ENCODE data around the gene PRR5L. TPM values are rescaled to one million over a fixed set of nuclear protein-coding genes. Genes with fewer than 3 reads are reported as not detected.

The PRR5L gene
- total RNA-seq, 1 donor from 2014 or later, result 32.5 TPM

- peaks cover 5 to 8% of the 10 kb centered on the region in 2 donors for H3K4me1 ChIP-seq
- H3K27ac ChIP-seq, result no peak overlapping the region
- H3K9me3 ChIP-seq, result no peaks in the 10 kb centered on the region
- no peak for DNase-seq (ENCODE audit: low spot score in 2 of 2)
- no peaks in the 10 kb centered on the region for H3K27me3 ChIP-seq
- peak in 2 of 3 experiments; percentile 35 to 43 for TF ChIP-seq CTCF (IDR thresholded peaks at IDR 0.05)
- no peaks in the 10 kb centered on the region for H3K36me3 ChIP-seq
- intact Hi-C loops (cut with DNase I), result loop anchor here (5.0 kb wide), 1 partner anchor 200 kb away; no protein-coding TSS in a partner anchor
- H3K4me3 ChIP-seq, result no peak overlapping the region
Measured at GRCh38 chr11:36292311-36292722, 3.8 kb upstream of the PRR5L start.

- DNase-seq (ENCODE audit: low spot score in 2 of 2), result no peak
- H3K4me3 ChIP-seq, result no peak overlapping the region
- no peaks in the 10 kb centered on the region for H3K4me1 ChIP-seq
- no peak overlapping the region for H3K27ac ChIP-seq
- intact Hi-C loops (cut with DNase I), result no loop called here
- H3K36me3 ChIP-seq, result no peaks in the 10 kb centered on the region
- no peaks in the 10 kb centered on the region for H3K9me3 ChIP-seq
- TF ChIP-seq CTCF (IDR thresholded peaks at IDR 0.05), result no peak
- no peaks in the 10 kb centered on the region for H3K27me3 ChIP-seq
Measured at GRCh38 chr11:36296884-36297543, 926 bp downstream of the PRR5L start.

- Histone ChIP-seq H3K27ac (no peak overlapping the region), H3K4me3 (no peak overlapping the region), H3K36me3 (no peaks in the 10 kb centered on the region), H3K27me3 (no peaks in the 10 kb centered on the region), H3K9me3 (no peaks in the 10 kb centered on the region), H3K4me1 (no peaks in the 10 kb centered on the region)
- no peak for DNase-seq (ENCODE audit: low spot score in 2 of 2)
- intact Hi-C loops (cut with DNase I), result no loop called here
- no peak for TF ChIP-seq CTCF (IDR thresholded peaks at IDR 0.05)
Measured at GRCh38 chr11:36300650-36301049, 4.6 kb downstream of the PRR5L start.

- intact Hi-C loops (cut with DNase I), result no loop called here
- no peaks in the 10 kb centered on the region for H3K9me3 ChIP-seq
- H3K4me3 ChIP-seq, result no peak overlapping the region
- H3K36me3 ChIP-seq, result no peaks in the 10 kb centered on the region
- H3K4me1 ChIP-seq, result no peaks in the 10 kb centered on the region
- no peak overlapping the region for H3K27ac ChIP-seq
- DNase-seq (ENCODE audit: low spot score in 2 of 2), result no peak
- no peaks in the 10 kb centered on the region for H3K27me3 ChIP-seq
- TF ChIP-seq CTCF (IDR thresholded peaks at IDR 0.05), result no peak
Measured at GRCh38 chr11:36304351-36304750, 8.3 kb downstream of the PRR5L start.

GRCh38 chr11:36305047-36305446 is 9.0 kb downstream of the PRR5L start:
- Histone ChIP-seq H3K4me1 (no peaks in the 10 kb centered on the region), H3K4me3 (no peak overlapping the region), H3K27ac (no peak overlapping the region), H3K27me3 (no peaks in the 10 kb centered on the region), H3K9me3 (no peaks in the 10 kb centered on the region), H3K36me3 (no peaks in the 10 kb centered on the region)
- no peak for DNase-seq (ENCODE audit: low spot score in 2 of 2)
- intact Hi-C loops (cut with DNase I), result loop anchor here (5.0 kb wide), 1 partner anchor 172 kb away; no protein-coding TSS in a partner anchor
- no peak for TF ChIP-seq CTCF (IDR thresholded peaks at IDR 0.05)

Measured in ascending aorta (tissue), 2 donors.